Dermis microvascular lymphatic vessel endothelial cell (primary cell): ENCODE data around the gene ENPP6. TPM values are rescaled to one million over a fixed set of nuclear protein-coding genes. Genes with fewer than 3 reads are reported as not detected.
"Not testable (repeated sequence)": the region's sequence is repeated elsewhere in the genome, so short reads cannot be mapped to it uniquely, and the experiment has no call there.

Source experiments
- DNase-seq, 2 donors: peaks; one replicate each; pipeline versions ENCODE4 v3.0.0 to v3.0.0-alpha.2; 2010; ENCODE audit warnings: low read depth in 2 of 2
- total RNA-seq: library from RNA; depleted of rRNA; stranded (reverse); fragments of >200 nt; gene quantifications from 2 replicates; pipeline ENCODE4 v1.2.1, GENCODE V29; 2014

The ENPP6 gene
- total RNA-seq, 1 donor from 2014 or later = under 0.01 TPM

- no peak for DNase-seq
Measured at GRCh38 chr4:184237612-184238011, 19.9 kb upstream of the ENPP6 start.

GRCh38 chr4:184235526-184235925 lies 17.9 kb upstream of the ENPP6 start:
- no peak for DNase-seq

GRCh38 chr4:184234155-184234554 lies 16.5 kb upstream of the ENPP6 start:
- DNase-seq = no peak

GRCh38 chr4:184232975-184233374 lies 15.3 kb upstream of the ENPP6 start:
- DNase-seq = no peak

GRCh38 chr4:184232202-184232601 lies 14.5 kb upstream of the ENPP6 start:
- no peak for DNase-seq

GRCh38 chr4:184231573-184231972 lies 13.9 kb upstream of the ENPP6 start:
- no peak for DNase-seq

- DNase-seq = no peak
Measured at GRCh38 chr4:184228056-184228705, 10.5 kb upstream of the ENPP6 start.

GRCh38 chr4:184216515-184216914 lies 1.2 kb downstream of the ENPP6 start:
- no peak for DNase-seq

- DNase-seq = no peak
Measured at GRCh38 chr4:184215709-184216328, 1.9 kb downstream of the ENPP6 start.

GRCh38 chr4:184214931-184215330 lies 2.7 kb downstream of the ENPP6 start:
- no peak for DNase-seq

GRCh38 chr4:184207734-184208607 lies 9.7 kb downstream of the ENPP6 start:
- DNase-seq = not testable (repeated sequence)

- no peak for DNase-seq
Measured at GRCh38 chr4:184205243-184205642, 12.4 kb downstream of the ENPP6 start.

- DNase-seq = no peak
Measured at GRCh38 chr4:184203300-184203699, 14.4 kb downstream of the ENPP6 start.

GRCh38 chr4:184201179-184201578 lies 16.5 kb downstream of the ENPP6 start:
- no peak for DNase-seq

GRCh38 chr4:184200296-184200695 lies 17.4 kb downstream of the ENPP6 start:
- DNase-seq = no peak

- DNase-seq = no peak
Measured at GRCh38 chr4:184199780-184200179, 17.9 kb downstream of the ENPP6 start.

- DNase-seq = no peak
Measured at GRCh38 chr4:184198190-184198589, 19.5 kb downstream of the ENPP6 start.

GRCh38 chr4:184197536-184198082 lies 20.1 kb downstream of the ENPP6 start:
- DNase-seq = no peak

- no peak for DNase-seq
Measured at GRCh38 chr4:184196730-184197385, 20.8 kb downstream of the ENPP6 start.

- DNase-seq = no peak
Measured at GRCh38 chr4:184193556-184194525, 23.8 kb downstream of the ENPP6 start.
